HG03095 (cell line): Measurements from ENCODE around the gene SAXO1.
"Not testable (repeated sequence)": the region's sequence is repeated elsewhere in the genome, so short reads cannot be mapped to it uniquely, and the experiment has no call there.

Source experiments
- ATAC-seq: cut with Tn5 transposase; IDR thresholded peaks from one replicate; pipeline ENCODE4 v1.9.1; 2021; ENCODE audit warnings: moderate library complexity; ENCODE audit not compliant: unreplicated experiment

Gene SAXO1

DNA sequence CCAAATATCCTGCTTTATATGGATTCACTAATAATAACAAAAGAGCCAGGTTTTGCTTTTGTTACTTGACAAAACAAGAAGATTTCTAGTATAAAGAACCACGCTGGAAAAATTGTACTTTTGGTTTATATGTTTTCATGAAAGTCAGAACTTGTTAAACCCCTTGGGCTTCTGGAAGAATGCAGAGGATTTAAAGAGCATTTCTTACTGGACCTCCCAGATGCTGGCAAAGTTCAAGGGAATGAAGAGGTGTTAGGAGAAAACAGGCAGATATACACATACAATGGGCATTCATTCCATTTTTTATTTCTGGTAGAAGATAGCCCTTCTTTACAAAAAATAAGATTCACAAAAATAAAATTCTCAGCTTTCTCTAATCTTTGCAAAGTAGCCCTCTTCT lies 61.1 kb downstream of the SAXO1 start:
- no peak for ATAC-seq

- ATAC-seq = no peak
Measured at GRCh38 chr9:18971404-18971803, 61.6 kb downstream of the SAXO1 start.

DNA sequence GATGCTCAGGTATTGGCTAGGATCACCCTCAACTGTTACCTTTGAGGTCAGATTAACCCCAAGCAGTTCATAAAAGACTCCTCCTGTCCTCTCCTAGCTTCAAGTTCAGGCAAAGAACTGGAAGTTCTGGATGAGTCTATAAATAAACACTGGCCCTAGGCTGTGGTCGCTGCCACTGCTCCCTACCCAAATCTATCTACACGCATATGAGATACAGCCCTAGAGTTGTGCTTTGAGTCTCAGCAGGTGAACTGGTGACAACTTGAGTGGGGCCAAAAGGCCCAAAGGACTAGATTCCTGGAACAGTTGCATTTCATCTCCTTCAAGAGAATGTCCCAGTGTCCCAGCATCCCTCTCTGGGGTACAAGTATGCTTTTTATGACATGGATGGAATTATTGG lies 62.6 kb downstream of the SAXO1 start:
- ATAC-seq = no peak

- no peak for ATAC-seq
Measured at GRCh38 chr9:18969128-18969527, 63.9 kb downstream of the SAXO1 start.

DNA sequence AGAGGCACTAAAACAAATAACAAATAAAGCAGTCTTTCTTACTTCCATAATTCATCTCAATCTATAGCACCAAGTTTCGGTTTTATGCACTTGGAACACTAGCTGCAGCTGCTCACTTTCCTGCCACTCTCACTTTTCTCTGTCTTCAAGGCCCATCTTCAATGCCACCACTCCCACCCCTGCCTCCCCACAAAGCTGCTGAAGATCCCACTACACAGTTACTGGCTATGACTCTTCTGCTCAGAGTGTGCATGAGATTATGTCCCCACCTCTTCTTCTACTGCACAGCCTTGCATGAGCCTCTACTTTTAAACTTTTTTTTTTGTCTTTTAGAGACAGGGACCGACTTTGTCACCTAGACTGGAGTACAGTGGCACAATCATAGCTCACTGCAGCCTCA lies 77.4 kb downstream of the SAXO1 start:
- no peak for ATAC-seq

DNA sequence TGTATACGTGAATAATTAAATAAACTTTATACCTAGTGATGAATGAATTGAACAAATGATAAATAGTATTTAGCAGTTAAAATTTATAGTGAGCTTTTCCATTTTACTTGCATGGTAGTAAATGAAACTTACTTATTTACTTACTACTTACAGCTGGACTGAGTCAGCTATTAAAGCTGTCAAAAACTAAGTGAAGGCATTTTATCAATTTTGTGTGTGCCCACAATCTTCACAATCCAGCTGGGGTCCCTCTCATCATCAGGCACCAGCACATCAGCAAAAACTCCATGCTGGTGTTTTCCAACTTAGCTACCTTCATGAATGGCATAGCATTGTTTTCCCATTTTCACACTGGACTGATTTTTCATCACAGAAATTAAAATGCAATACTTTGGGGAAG lies 81.1 kb downstream of the SAXO1 start:
- no peak for ATAC-seq

GRCh38 chr9:18947892-18948339 lies 85.1 kb downstream of the SAXO1 start:
- no peak for ATAC-seq

DNA sequence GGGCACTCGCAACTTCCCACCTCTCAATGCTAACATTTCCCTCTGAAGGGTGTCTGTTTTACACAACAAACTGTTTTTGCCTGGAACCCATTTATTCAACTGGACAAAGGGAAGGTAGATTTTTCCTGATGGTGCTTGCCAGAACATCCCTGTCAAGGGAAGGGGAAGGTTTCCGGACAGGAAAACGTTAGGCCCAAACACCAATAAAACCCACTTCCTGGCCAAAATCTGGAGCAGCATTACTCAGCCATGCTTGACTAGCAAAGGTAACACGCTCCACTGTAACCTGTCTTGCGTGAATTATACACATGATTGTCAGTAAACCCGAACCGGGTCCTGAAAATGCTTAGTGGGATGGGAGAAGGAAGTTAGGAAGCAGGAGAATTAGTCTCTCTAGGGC lies 90.2 kb downstream of the SAXO1 start:
- no peak for ATAC-seq

DNA sequence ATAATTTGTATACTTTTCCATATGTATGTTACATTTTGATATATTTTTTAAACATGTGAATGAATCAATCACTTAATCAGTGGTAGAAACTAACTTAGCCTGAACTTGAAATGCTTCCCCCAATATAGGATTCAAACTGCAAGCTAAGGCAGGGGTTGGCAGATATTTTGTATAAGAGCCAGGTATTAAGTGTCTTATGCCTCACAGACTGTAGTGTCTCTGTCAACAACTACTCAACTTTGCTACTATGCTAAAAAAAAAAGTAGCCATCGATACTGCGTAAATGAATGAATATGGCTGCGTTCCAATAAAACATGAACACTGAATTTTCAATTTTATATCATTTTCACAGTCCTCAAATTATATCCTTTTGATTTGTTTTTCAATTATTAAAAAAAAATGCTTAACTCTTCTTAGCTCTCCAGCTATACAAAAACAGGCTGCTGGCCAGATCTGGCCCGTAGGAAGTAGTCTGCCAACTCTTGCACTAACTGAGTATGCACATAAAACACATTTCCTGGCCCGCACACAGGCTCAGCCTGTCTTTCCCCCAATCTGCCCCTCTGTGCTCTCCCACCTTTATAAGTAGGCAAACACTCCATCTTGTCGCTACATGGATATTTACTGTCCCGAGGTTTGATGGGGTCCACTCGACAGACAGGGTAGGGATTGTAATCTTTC lies 91.8 kb downstream of the SAXO1 start:
- no peak for ATAC-seq

- no peak for ATAC-seq
Measured at GRCh38 chr9:18939943-18940342, 93.1 kb downstream of the SAXO1 start.

GRCh38 chr9:18936094-18936871 lies 96.7 kb downstream of the SAXO1 start:
- no peak for ATAC-seq

- ATAC-seq = no peak
Measured at GRCh38 chr9:18935541-18935940, 97.5 kb downstream of the SAXO1 start.

- ATAC-seq = not testable (repeated sequence)
Measured at GRCh38 chr9:18930611-18931010, 102.4 kb downstream of the SAXO1 start.

DNA sequence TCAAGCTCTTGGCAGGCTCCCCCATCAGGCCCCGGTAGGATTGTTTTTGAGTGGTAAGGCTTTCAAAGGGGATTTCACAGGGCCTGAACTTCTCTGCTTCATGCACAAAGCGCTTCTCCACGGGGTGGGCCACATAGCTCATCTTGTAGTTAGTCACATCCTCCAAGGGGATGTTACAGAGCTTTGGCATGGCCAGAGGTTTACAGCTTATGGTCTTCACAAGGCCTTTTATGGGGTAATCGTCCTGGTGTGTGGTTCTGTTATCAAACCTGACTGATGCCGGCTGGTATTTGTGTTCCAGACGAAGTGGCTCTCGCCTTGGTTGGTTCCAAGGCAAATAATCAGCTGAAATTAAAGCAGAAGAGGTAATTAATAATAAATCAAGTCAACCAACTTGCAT lies 104.3 kb downstream of the SAXO1 start:
- no peak for ATAC-seq

DNA sequence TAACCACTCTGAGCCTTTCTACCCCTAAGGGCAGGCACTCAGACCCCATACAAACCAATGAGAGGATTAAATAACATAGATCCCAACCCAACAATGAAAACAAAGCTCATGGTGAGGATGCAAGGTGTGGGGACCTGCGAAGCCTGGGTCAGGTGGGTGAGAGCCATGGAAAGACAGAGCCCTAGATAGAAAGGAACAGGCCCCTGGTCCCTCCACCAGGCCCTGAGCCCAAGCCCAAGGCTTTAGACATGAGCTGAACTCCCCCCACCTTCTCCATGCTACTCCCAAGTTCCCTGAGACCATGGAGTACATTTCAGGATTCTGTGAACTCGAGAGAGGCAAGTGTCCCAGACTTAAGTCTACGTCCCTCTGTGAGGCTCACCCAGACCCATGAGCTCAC lies 106.5 kb downstream of the SAXO1 start:
- no peak for ATAC-seq

GRCh38 chr9:18925880-18926279 lies 107.1 kb downstream of the SAXO1 start:
- ATAC-seq = no peak

DNA sequence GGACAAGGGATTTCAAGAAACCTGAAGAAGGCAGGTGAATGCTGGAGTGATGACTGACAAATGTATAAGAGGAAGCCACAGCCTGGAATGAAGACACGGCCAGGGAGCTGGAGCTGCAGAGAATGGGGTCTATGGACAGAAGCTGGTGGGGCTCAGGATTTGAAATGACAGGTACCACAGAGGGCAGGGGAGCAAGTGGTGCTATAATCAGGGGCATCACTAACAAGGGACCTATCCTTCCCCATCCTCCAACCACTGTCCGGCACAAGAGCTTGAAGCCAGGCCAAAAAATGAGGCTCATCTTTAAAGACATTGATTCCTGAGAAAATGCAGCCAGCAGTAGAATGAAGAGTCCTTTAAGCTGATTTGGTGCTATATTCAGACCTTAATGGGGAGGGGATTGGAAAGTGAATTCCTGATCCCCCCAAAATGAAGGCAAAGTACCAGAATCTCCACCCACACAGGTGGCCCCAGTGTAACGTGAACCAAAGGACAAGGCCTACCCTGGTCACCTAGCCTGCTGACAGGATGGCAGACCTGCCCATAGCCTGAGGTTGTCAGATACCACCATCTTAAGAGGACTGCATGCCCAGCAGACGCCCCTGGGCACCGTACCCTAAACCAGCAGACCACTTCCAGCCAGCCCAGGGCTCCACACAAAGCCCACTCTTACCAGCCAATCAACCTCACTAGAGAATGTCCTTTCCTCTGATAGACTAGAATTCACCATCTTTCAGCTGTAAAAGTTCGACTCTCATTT lies 109.2 kb downstream of the SAXO1 start:
- ATAC-seq = no peak

GRCh38 chr9:18923167-18923566 lies 109.8 kb downstream of the SAXO1 start:
- no peak for ATAC-seq

DNA sequence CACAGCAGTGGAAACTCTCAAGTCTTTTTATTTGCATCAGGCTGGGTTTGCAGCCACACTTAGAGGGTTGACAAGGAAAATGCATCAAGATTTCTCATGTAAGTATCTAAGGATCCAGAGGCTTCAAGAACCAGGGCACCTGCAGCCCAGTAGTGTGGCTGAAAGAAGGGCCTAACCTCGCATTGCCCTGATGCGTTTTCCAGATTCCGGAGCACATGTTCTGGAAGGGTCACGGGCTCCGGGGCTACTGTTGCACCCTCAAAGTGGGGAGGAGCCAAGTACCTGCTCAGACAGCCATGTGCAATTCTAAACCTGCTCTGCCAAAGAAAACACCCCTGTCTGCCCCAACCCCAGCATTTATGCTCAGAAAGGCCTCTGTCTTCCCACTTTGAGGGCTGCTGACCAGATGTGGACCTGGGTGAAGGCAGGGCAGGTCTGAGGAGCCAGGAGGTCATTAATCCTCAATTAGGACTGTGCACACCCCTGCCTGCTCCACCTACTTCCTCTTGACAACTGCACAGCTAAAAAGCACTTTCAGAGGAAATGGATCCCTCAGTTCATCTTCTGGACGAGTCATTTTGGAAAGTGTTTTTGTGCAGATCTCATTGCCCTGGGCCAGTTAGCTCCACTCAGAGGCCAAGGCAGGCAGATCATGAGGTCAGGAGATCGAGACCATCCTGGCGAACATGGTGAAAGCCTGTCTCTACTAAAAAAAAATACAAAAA lies 110.7 kb downstream of the SAXO1 start:
- ATAC-seq = no peak

- ATAC-seq = no peak
Measured at GRCh38 chr9:18921366-18922075, 111.5 kb downstream of the SAXO1 start.
